WTC11 (cell line): ENCODE measurements around the gene CTDNEP1. TPM values are rescaled to one million over a fixed set of nuclear protein-coding genes. Genes with fewer than 3 reads are reported as not detected.
A peak's percentile ranks its signal among the peaks of the same experiment; 100 is the strongest.

Experiments used
- CBFB ChIP-seq: sonication (generic); formaldehyde crosslinking; IDR thresholded peaks from 2 replicates; pipeline ENCODE4 v1.8.1; 2022; ENCODE audit warnings: mild to moderate bottlenecking, low read depth, missing genetic modification reagents
- EMX1 ChIP-seq: fragments of 250-450 bp; sonication (Bioruptor Pico); IDR thresholded peaks from 2 replicates; pipeline ENCODE4 v1.8.0; 2021; ENCODE audit warnings: mild to moderate bottlenecking
- FOXJ3 ChIP-seq: sonication (generic); formaldehyde crosslinking; IDR thresholded peaks from 2 replicates; pipeline ENCODE4 v1.9.0; 2021; ENCODE audit warnings: missing genetic modification reagents, mild to moderate bottlenecking, borderline replicate concordance
- GABPB1 ChIP-seq: sonication (generic); formaldehyde crosslinking; IDR thresholded peaks from 2 replicates; pipeline ENCODE4 v1.8.1; 2023; ENCODE audit warnings: mild to moderate bottlenecking, missing genetic modification reagents
- JUN ChIP-seq: sonication (generic); formaldehyde crosslinking; IDR thresholded peaks from 2 replicates; pipeline ENCODE4 v1.8.0; 2023; ENCODE audit warnings: mild to moderate bottlenecking, missing genetic modification reagents
- KAT7 ChIP-seq: sonication (generic); formaldehyde crosslinking; IDR thresholded peaks from 2 replicates; pipeline ENCODE4 v1.8.1; 2023; ENCODE audit warnings: missing genetic modification reagents, mild to moderate bottlenecking, borderline replicate concordance
- NR2C2 ChIP-seq: sonication (generic); formaldehyde crosslinking; IDR thresholded peaks from 2 replicates; pipeline ENCODE4 v1.8.0; 2022; ENCODE audit warnings: mild to moderate bottlenecking, missing genetic modification reagents
- RORB ChIP-seq: fragments of 250-450 bp; sonication (Bioruptor Pico); IDR thresholded peaks from 2 replicates; pipeline ENCODE4 v1.9.0; 2021; ENCODE audit warnings: mild to moderate bottlenecking
- SMAD4 ChIP-seq: sonication (generic); formaldehyde crosslinking; IDR thresholded peaks from 2 replicates; pipeline ENCODE4 v1.8.0; 2022; ENCODE audit warnings: mild to moderate bottlenecking, missing genetic modification reagents
- TEAD1 ChIP-seq: sonication (generic); formaldehyde crosslinking; IDR thresholded peaks from 2 replicates; pipeline ENCODE4 v1.8.0; 2022; ENCODE audit warnings: mild to moderate bottlenecking, missing genetic modification reagents
- ZNF121 ChIP-seq: sonication (generic); formaldehyde crosslinking; IDR thresholded peaks from 2 replicates; pipeline ENCODE4 v1.8.0; 2023; ENCODE audit warnings: missing genetic modification reagents
- total RNA-seq: library from RNA; stranded (reverse); gene quantifications from 3 replicates; pipeline ENCODE4 v1.2.3, GENCODE V29; 2021
- TF ChIP-seq, protein P1 (sequence below): sonication (generic); formaldehyde crosslinking; IDR thresholded peaks from 2 replicates; pipeline ENCODE4 v1.8.1; 2023; ENCODE audit warnings: mild to moderate bottlenecking, missing genetic modification reagents, moderate library complexity
- TF ChIP-seq, protein P2 (sequence below): fragments of 250-450 bp; sonication (Bioruptor Pico); IDR thresholded peaks from 2 replicates; pipeline ENCODE4 v1.9.0; 2021; ENCODE audit warnings: mild to moderate bottlenecking, borderline replicate concordance
- TF ChIP-seq, protein P3 (sequence below): fragments of 250-450 bp; sonication (Bioruptor Pico); IDR thresholded peaks from 2 replicates; pipeline ENCODE4 v1.9.0; 2021; ENCODE audit warnings: mild to moderate bottlenecking
- TF ChIP-seq, protein P4 (sequence below): sonication (generic); formaldehyde crosslinking; IDR thresholded peaks from 2 replicates; pipeline ENCODE4 v1.8.1; 2023; ENCODE audit warnings: mild to moderate bottlenecking, missing genetic modification reagents, moderate library complexity
- TF ChIP-seq, protein P5 (sequence below): fragments of 250-450 bp; sonication (Bioruptor Pico); IDR thresholded peaks from 2 replicates; pipeline ENCODE4 v1.9.0; 2021; ENCODE audit warnings: moderate library complexity, mild to moderate bottlenecking, inconsistent platforms, borderline replicate concordance
- TF ChIP-seq, protein P6 (sequence below): sonication (generic); formaldehyde crosslinking; IDR thresholded peaks from 2 replicates; pipeline ENCODE4 v1.8.1; 2023; ENCODE audit warnings: mild to moderate bottlenecking, missing genetic modification reagents
- TF ChIP-seq, protein P7 (sequence below): sonication (generic); formaldehyde crosslinking; IDR thresholded peaks from 2 replicates; pipeline ENCODE4 v1.8.1; 2022; ENCODE audit warnings: low read depth, mild to moderate bottlenecking, moderate library complexity, missing genetic modification reagents, borderline replicate concordance

CTDNEP1 gene
- total RNA-seq, 1 experiment from 2014 or later, result 127 TPM

DNA sequence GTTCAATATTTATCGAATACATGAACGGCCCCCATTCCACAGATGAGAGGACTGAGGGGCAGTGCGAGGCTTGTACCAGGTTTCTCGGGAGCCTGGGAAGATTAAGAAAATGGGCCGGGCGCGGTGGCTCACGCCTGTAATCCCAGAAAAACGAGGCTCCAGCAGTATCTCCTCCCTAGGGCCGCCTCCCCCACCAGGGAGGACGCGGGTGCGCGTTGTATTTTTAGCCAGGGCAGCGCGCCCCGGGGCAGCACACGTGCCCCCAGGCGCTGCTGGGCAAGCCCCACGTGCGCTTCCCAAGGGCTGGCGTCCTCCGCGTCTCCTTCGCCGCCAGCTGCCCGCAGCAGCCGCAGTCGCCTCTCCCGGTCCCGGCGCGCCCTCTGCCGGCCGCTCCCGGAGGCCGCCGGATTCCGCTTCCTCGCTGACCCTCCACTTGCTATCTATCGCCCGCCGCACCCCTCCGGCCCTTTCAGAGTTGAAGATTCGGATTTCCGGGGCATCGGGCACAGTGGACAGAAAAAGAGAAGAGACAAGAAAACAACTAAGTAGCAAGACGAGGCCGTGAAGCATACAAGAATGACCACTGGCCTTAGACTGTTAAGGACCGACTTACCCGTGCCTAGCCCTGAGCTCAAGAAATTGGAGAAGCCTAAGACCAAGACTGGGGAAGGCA, 44.8 kb upstream of the CTDNEP1 start (continued):
- TF ChIP-seq ZNF121 (CRISPR knock-in tag) (0 out of 2 replicates have a peak, but pooled peaks have one; percentile 20), TEAD1 (CRISPR knock-in tag) (peak; percentile 97), CBFB (CRISPR knock-in tag) (no peak), KAT7 (CRISPR knock-in tag) (no peak), NR2C2 (CRISPR knock-in tag) (no peak), JUN (CRISPR knock-in tag) (no peak), RORB (CRISPR knock-in tag) (no peak), GABPB1 (CRISPR knock-in tag) (peak; percentile 54; the same call in 1 of the 2 replicates), FOXJ3 (CRISPR knock-in tag) (no peak), SMAD4 (CRISPR knock-in tag) (0 out of 2 replicates have a peak, but pooled peaks have one; percentile 34), EMX1 (CRISPR knock-in tag) (no peak)
- TF ChIP-seq, protein P1, sequence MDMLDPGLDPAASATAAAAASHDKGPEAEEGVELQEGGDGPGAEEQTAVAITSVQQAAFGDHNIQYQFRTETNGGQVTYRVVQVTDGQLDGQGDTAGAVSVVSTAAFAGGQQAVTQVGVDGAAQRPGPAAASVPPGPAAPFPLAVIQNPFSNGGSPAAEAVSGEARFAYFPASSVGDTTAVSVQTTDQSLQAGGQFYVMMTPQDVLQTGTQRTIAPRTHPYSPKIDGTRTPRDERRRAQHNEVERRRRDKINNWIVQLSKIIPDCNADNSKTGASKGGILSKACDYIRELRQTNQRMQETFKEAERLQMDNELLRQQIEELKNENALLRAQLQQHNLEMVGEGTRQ (CRISPR knock-in tag), result peak; percentile 85
- TF ChIP-seq, protein P2, sequence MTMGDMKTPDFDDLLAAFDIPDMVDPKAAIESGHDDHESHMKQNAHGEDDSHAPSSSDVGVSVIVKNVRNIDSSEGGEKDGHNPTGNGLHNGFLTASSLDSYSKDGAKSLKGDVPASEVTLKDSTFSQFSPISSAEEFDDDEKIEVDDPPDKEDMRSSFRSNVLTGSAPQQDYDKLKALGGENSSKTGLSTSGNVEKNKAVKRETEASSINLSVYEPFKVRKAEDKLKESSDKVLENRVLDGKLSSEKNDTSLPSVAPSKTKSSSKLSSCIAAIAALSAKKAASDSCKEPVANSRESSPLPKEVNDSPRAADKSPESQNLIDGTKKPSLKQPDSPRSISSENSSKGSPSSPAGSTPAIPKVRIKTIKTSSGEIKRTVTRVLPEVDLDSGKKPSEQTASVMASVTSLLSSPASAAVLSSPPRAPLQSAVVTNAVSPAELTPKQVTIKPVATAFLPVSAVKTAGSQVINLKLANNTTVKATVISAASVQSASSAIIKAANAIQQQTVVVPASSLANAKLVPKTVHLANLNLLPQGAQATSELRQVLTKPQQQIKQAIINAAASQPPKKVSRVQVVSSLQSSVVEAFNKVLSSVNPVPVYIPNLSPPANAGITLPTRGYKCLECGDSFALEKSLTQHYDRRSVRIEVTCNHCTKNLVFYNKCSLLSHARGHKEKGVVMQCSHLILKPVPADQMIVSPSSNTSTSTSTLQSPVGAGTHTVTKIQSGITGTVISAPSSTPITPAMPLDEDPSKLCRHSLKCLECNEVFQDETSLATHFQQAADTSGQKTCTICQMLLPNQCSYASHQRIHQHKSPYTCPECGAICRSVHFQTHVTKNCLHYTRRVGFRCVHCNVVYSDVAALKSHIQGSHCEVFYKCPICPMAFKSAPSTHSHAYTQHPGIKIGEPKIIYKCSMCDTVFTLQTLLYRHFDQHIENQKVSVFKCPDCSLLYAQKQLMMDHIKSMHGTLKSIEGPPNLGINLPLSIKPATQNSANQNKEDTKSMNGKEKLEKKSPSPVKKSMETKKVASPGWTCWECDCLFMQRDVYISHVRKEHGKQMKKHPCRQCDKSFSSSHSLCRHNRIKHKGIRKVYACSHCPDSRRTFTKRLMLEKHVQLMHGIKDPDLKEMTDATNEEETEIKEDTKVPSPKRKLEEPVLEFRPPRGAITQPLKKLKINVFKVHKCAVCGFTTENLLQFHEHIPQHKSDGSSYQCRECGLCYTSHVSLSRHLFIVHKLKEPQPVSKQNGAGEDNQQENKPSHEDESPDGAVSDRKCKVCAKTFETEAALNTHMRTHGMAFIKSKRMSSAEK, result no peak
- TF ChIP-seq, protein P3, sequence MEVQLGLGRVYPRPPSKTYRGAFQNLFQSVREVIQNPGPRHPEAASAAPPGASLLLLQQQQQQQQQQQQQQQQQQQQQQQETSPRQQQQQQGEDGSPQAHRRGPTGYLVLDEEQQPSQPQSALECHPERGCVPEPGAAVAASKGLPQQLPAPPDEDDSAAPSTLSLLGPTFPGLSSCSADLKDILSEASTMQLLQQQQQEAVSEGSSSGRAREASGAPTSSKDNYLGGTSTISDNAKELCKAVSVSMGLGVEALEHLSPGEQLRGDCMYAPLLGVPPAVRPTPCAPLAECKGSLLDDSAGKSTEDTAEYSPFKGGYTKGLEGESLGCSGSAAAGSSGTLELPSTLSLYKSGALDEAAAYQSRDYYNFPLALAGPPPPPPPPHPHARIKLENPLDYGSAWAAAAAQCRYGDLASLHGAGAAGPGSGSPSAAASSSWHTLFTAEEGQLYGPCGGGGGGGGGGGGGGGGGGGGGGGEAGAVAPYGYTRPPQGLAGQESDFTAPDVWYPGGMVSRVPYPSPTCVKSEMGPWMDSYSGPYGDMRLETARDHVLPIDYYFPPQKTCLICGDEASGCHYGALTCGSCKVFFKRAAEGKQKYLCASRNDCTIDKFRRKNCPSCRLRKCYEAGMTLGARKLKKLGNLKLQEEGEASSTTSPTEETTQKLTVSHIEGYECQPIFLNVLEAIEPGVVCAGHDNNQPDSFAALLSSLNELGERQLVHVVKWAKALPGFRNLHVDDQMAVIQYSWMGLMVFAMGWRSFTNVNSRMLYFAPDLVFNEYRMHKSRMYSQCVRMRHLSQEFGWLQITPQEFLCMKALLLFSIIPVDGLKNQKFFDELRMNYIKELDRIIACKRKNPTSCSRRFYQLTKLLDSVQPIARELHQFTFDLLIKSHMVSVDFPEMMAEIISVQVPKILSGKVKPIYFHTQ (CRISPR knock-in tag), result no peak
- TF ChIP-seq, protein P4, sequence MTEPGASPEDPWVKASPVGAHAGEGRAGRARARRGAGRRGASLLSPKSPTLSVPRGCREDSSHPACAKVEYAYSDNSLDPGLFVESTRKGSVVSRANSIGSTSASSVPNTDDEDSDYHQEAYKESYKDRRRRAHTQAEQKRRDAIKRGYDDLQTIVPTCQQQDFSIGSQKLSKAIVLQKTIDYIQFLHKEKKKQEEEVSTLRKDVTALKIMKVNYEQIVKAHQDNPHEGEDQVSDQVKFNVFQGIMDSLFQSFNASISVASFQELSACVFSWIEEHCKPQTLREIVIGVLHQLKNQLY (CRISPR knock-in tag), result no peak
- TF ChIP-seq, protein P5, sequence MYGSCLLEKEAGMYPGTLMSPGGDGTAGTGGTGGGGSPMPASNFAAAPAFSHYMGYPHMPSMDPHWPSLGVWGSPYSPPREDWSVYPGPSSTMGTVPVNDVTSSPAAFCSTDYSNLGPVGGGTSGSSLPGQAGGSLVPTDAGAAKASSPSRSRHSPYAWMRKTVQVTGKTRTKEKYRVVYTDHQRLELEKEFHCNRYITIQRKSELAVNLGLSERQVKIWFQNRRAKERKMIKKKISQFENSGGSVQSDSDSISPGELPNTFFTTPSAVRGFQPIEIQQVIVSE, result no peak
- TF ChIP-seq, protein P6, sequence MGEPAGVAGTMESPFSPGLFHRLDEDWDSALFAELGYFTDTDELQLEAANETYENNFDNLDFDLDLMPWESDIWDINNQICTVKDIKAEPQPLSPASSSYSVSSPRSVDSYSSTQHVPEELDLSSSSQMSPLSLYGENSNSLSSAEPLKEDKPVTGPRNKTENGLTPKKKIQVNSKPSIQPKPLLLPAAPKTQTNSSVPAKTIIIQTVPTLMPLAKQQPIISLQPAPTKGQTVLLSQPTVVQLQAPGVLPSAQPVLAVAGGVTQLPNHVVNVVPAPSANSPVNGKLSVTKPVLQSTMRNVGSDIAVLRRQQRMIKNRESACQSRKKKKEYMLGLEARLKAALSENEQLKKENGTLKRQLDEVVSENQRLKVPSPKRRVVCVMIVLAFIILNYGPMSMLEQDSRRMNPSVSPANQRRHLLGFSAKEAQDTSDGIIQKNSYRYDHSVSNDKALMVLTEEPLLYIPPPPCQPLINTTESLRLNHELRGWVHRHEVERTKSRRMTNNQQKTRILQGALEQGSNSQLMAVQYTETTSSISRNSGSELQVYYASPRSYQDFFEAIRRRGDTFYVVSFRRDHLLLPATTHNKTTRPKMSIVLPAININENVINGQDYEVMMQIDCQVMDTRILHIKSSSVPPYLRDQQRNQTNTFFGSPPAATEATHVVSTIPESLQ (CRISPR knock-in tag), result no peak
- TF ChIP-seq, protein P7, sequence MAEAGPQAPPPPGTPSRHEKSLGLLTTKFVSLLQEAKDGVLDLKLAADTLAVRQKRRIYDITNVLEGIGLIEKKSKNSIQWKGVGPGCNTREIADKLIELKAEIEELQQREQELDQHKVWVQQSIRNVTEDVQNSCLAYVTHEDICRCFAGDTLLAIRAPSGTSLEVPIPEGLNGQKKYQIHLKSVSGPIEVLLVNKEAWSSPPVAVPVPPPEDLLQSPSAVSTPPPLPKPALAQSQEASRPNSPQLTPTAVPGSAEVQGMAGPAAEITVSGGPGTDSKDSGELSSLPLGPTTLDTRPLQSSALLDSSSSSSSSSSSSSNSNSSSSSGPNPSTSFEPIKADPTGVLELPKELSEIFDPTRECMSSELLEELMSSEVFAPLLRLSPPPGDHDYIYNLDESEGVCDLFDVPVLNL, result no peak
